Vagina (tissue), 2 donors: ENCODE measurements around the gene CXorf38. TPM values are rescaled to one million over a fixed set of nuclear protein-coding genes. Genes with fewer than 3 reads are reported as not detected.
"Not testable (repeated sequence)": the region's sequence is repeated elsewhere in the genome, so short reads cannot be mapped to it uniquely, and the experiment has no call there.

Source experiments
- DNase-seq, 2 donors: peaks; one replicate each; pipeline ENCODE4 v3.0.0-alpha.2; 2017; ENCODE audit errors: extremely low spot score in 2 of 2
- H3K27ac ChIP-seq: fragments of 200-600 bp; sonication (generic); one replicate; pipeline ENCODE4 v1.5.1; 2019
- H3K27me3 ChIP-seq: fragments of 200-600 bp; sonication (generic); one replicate; pipeline ENCODE4 v1.5.1; 2019
- H3K36me3 ChIP-seq, 2 donors: fragments of 200-600 bp; sonication (generic); one replicate each; pipeline ENCODE4 v1.5.1; 2017 to 2019
- H3K4me1 ChIP-seq: fragments of 200-600 bp; sonication (generic); one replicate; pipeline ENCODE4 v1.5.1; 2019
- H3K4me3 ChIP-seq, 2 donors: fragments of 200-600 bp; sonication (generic); 1 replicate in 1 of 2; 2 replicates in 1 of 2; pipeline ENCODE4 v1.5.1; 2016 to 2019
- H3K9me3 ChIP-seq: fragments of 200-600 bp; sonication (generic); one replicate; pipeline ENCODE4 v1.5.1; 2019
- CTCF ChIP-seq, 3 experiments: fragments of 450-650 bp in 2 of 3; fragments of 200-600 bp in 1 of 3; sonication (generic) in 1 of 3; IDR thresholded peaks; one replicate each; pipeline ENCODE4 v1.5.1; 2017 to 2019; ENCODE audit warnings: antibody characterized with exemption in 3 of 3, mild to moderate bottlenecking in 2 of 3, moderate library complexity in 2 of 3
- POLR2A ChIP-seq, 2 donors: fragments of 450-650 bp; IDR thresholded peaks; one replicate each; pipeline ENCODE4 v1.6.1; 2017; ENCODE audit warnings: antibody characterized with exemption in 2 of 2, mild to moderate bottlenecking in 2 of 2, moderate library complexity in 2 of 2
- POLR2AphosphoS5 ChIP-seq, 2 donors: sonication (generic); formaldehyde crosslinking; IDR thresholded peaks; one replicate each; pipeline ENCODE4 v1.9.0; 2017; ENCODE audit warnings: antibody characterized with exemption in 2 of 2, mild to moderate bottlenecking in 2 of 2, low read depth in 1 of 2; ENCODE audit not compliant: insufficient read depth in 1 of 2
- intact Hi-C: fragments of 100-400 bp; cut with DNase I; formaldehyde crosslinking; loops from one replicate; pipeline ENCODE4 v1.15.1; 2023
- total RNA-seq: library from RNA; depleted of rRNA; stranded (reverse); fragments of >200 nt; gene quantifications from one replicate; pipeline ENCODE4 v1.2.3, GENCODE V29; 2016

Gene CXorf38
- total RNA-seq, 1 donor from 2014 or later, result 13.0 TPM

GRCh38 chrX:40603446-40603845 lies 43.9 kb downstream of the CXorf38 start:
- DNase-seq, result no peak
- H3K27me3 ChIP-seq, result no peaks in the 10 kb centered on the region
- peaks cover 0 to 14% of the 10 kb centered on the region in 2 donors for H3K36me3 ChIP-seq
- TF ChIP-seq POLR2AphosphoS5 (IDR thresholded peaks at IDR 0.05; ENCODE audit: insufficient read depth in 1 of 2, low read depth in 1 of 2) (no peak), CTCF (IDR thresholded peaks at IDR 0.05) (no peak), POLR2A (IDR thresholded peaks at IDR 0.05) (no peak)
- H3K4me1 ChIP-seq, result no peaks in the 10 kb centered on the region
- H3K4me3 ChIP-seq, result no peak overlapping the region
- no peak overlapping the region for H3K27ac ChIP-seq
- intact Hi-C loops, result no loop called here
- no peaks in the 10 kb centered on the region for H3K9me3 ChIP-seq

GRCh38 chrX:40589616-40590321 lies 57.6 kb downstream of the CXorf38 start:
- intact Hi-C loops, H3K27ac ChIP-seq, DNase-seq, H3K27me3 ChIP-seq, H3K36me3 ChIP-seq, H3K9me3 ChIP-seq, H3K4me1 ChIP-seq, H3K4me3 ChIP-seq: not testable (repeated sequence)

GRCh38 chrX:40587623-40588022 lies 59.7 kb downstream of the CXorf38 start:
- H3K9me3 ChIP-seq, H3K4me1 ChIP-seq, H3K27ac ChIP-seq, H3K4me3 ChIP-seq, H3K36me3 ChIP-seq, H3K27me3 ChIP-seq, intact Hi-C loops, DNase-seq: not testable (repeated sequence)

- DNase-seq, result no peak
- TF ChIP-seq POLR2A (IDR thresholded peaks at IDR 0.05) (no peak), CTCF (IDR thresholded peaks at IDR 0.05) (no peak), POLR2AphosphoS5 (IDR thresholded peaks at IDR 0.05; ENCODE audit: insufficient read depth in 1 of 2, low read depth in 1 of 2) (no peak)
- Histone ChIP-seq H3K9me3 (no peaks in the 10 kb centered on the region), H3K27me3 (no peaks in the 10 kb centered on the region), H3K36me3 (no peaks in the 10 kb centered on the region), H3K27ac (no peak overlapping the region), H3K4me1 (peaks cover 9% of the 10 kb centered on the region), H3K4me3 (no peak overlapping the region)
- intact Hi-C loops, result no loop called here
Observed at GRCh38 chrX:40582811-40583210, 64.5 kb downstream of the CXorf38 start.

- H3K27me3 ChIP-seq, H3K9me3 ChIP-seq, H3K36me3 ChIP-seq, DNase-seq, H3K27ac ChIP-seq, intact Hi-C loops, H3K4me1 ChIP-seq: not testable (repeated sequence)
- peak overlapping the region; percentile 51 to 69 for H3K4me3 ChIP-seq
Observed at GRCh38 chrX:40582178-40582577, 65.2 kb downstream of the CXorf38 start.

GRCh38 chrX:40581336-40581920 lies 65.9 kb downstream of the CXorf38 start:
- H3K9me3 ChIP-seq, result no peaks in the 10 kb centered on the region
- intact Hi-C loops, result no loop called here
- peaks cover 9% of the 10 kb centered on the region for H3K4me1 ChIP-seq
- peak overlapping the region; percentile 59 for H3K27ac ChIP-seq
- no peaks in the 10 kb centered on the region for H3K27me3 ChIP-seq
- peak overlapping the region; percentile 51 to 69 for H3K4me3 ChIP-seq
- TF ChIP-seq CTCF (IDR thresholded peaks at IDR 0.05), result no peak
- TF ChIP-seq POLR2AphosphoS5 (IDR thresholded peaks at IDR 0.05; ENCODE audit: insufficient read depth in 1 of 2, low read depth in 1 of 2), result no peak
- TF ChIP-seq POLR2A (IDR thresholded peaks at IDR 0.05), result no peak
- no peaks in the 10 kb centered on the region for H3K36me3 ChIP-seq
- no peak for DNase-seq
